Measurements from ENCODE around the gene H2BK1.

H2BK1 gene

DNA sequence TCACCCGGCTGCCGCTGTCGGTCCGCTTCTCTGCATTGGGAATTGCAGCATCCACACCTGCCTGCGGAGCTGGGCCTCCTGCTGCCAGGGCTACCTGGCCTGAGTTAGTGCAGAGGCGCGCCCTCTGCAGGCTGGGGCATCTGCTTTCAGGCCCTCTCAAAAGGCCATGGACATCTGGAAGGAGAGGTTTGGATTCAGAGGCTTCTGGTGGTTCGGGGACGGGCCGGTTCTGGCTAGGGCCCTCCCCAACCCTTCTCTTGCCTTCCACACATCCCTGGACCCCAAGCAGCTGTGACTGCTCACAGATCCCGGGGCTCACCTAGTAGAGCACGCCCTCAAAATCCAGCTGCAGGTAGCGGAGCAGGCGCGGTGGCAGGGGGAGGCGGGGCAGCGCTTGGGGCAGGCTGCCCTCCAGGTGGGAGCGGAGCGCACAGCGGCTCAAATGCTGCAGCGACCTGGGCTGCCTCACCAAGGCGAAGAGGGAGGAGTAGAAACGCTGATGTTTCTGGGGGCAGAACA is 34.4 kb downstream of the H2BK1 start:
- DNase-seq, result no peak

- DNase-seq, result no peak
Measured at GRCh38 chr7:151175047-151175792, 35.1 kb downstream of the H2BK1 start.

GRCh38 chr7:151174246-151175046 is 35.8 kb downstream of the H2BK1 start:
- peak; percentile 82 for DNase-seq

GRCh38 chr7:151173386-151174245 is 36.7 kb downstream of the H2BK1 start:
- DNase-seq, result no peak

GRCh38 chr7:151172273-151173141 is 37.8 kb downstream of the H2BK1 start:
- DNase-seq, result peak; percentile 37

DNA sequence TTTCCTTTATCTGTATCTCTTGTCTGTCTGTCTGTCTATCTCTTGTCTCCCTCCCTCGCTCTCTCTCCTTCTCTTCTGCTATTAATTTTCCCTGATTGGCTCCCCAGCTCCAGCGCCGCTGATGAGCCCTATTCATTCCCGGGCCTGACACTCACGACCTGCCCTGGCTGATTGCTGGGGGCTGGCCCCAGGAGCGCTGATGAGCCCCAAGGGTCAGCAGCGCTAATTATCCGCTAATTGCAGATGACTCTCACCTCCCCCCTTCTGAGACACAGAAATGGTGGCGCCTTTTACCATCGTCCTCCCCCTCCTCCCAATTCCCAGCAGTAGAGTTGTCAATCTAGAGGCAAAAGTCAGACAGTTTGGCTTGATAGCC is 41.5 kb downstream of the H2BK1 start:
- DNase-seq, result no peak

- no peak for DNase-seq
Measured at GRCh38 chr7:151168003-151168786, 42.1 kb downstream of the H2BK1 start.

- no peak for DNase-seq
Measured at GRCh38 chr7:151167197-151167961, 42.9 kb downstream of the H2BK1 start, which contains the start of gene GBX1. GBX1 (minus strand) TSS chr7:151167694; CDS start chr7:151167548, 146 bp downstream.

DNA sequence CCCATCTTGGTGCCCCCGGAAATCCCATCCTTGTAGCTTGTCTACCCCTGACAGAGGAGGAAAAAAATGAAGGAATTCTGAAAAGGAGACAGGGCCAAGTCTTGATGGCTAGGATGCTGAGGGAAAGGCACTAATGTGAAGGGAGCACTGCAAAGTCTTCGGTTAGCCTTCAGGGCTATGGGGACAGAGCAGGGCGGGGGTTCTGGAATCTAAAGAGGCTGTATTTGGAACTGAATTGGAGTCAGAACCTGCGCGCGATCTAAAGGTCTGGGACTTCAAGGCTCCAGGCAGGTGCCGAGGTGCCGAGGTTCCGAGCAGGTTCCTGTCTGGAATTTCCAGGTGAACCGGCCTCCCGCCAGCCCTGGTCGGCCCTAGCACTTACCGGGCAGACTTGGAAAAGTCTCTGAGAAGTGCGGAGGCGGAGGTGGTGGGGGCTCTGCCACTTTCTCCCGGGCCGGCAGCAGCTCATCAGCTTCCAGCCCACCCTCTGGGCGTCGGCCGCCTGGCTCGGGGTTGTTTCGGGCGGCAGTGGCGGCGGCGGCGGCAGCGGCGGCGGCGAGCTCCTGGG is 43.6 kb downstream of the H2BK1 start:
- no peak for DNase-seq

DNA sequence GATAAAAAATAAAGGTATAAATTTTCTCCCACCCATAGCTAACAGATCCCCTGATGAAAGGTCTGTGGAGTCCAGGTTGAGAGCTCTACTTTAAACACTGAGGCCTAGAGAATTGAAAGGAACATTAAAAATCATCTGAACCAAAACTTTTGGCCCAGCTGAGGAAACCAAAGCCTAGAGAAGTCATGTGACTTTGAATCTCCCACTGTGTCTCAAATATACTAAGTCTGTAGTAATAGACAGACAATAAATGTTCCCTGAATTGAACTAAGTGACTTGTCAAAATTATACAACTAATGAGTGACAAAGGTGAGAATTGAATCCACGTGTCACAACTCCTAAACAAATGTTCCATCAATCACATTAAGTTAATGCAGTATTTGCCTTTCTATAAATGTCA is 48.5 kb downstream of the H2BK1 start:
- DNase-seq, result no peak

All from NCI-H526 treated with DMSO at 0.1 percent for 48 hours (cell line).